HEK293T (cell line): ENCODE results near the gene STX19.

ENCODE experiments used
- BHLHE40 ChIP-seq: fragments of 450-650 bp; IDR thresholded peaks from 2 replicates; pipeline ENCODE4 v1.6.1; 2016; ENCODE audit warnings: mild to moderate bottlenecking, moderate library complexity, borderline replicate concordance
- CTBP1 ChIP-seq: fragments of 450-650 bp; IDR thresholded peaks from 2 replicates; pipeline ENCODE4 v1.6.1; 2016; ENCODE audit warnings: borderline replicate concordance
- ELF4 ChIP-seq: fragments of 450-650 bp; IDR thresholded peaks from 2 replicates; pipeline ENCODE4 v1.6.1; 2017; ENCODE audit warnings: antibody characterized with exemption
- FOXA1 ChIP-seq: fragments of 450-650 bp; IDR thresholded peaks from 2 replicates; pipeline ENCODE4 v1.6.1; 2016; ENCODE audit warnings: mild to moderate bottlenecking
- FOXK2 ChIP-seq: fragments of 450-650 bp; IDR thresholded peaks from 2 replicates; pipeline ENCODE4 v1.6.1; 2016; ENCODE audit warnings: mild to moderate bottlenecking
- FOXM1 ChIP-seq: fragments of 450-650 bp; IDR thresholded peaks from 2 replicates; pipeline ENCODE4 v1.6.1; 2017; ENCODE audit warnings: mild to moderate bottlenecking, borderline replicate concordance
- LEF1 ChIP-seq: fragments of 450-650 bp; IDR thresholded peaks from 2 replicates; pipeline ENCODE4 v1.6.1; 2017; ENCODE audit warnings: mild to moderate bottlenecking, borderline replicate concordance
- SUZ12 ChIP-seq: fragments of 450-650 bp; IDR thresholded peaks from 2 replicates; pipeline ENCODE4 v1.6.1; 2016; ENCODE audit warnings: mild to moderate bottlenecking

DNA sequence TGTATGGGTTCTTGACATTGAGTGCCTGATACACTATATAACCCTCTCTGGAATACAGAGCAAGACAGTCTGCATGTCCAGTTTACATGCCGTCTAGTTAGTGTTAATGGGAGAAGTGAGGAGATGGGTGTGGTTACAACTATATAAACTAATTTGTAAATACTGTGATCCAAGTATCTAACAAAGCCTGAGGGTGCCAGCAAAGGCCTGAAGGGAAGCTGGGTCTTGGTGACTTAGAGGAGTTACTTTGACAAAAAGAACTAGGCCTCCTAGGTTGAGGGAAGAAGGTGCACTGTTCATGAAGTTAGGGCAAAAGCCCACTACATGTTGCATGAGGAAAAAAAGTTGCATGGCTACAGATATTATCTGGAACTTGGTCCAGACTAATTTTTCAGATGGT, 36.7 kb upstream of the STX19 start:
- no peak for TF ChIP-seq BHLHE40
- no peak for TF ChIP-seq FOXM1
- no peak for TF ChIP-seq CTBP1
- TF ChIP-seq FOXA1 = no peak
- no peak for TF ChIP-seq SUZ12
- no peak for TF ChIP-seq FOXK2
- no peak for TF ChIP-seq ELF4
- TF ChIP-seq LEF1 = no peak
